ENCODE data around the gene NRXN3.
A peak's percentile ranks its signal among the peaks of the same experiment; 100 is the strongest.
"Not testable (repeated sequence)": the region's sequence is repeated elsewhere in the genome, so short reads cannot be mapped to it uniquely, and the experiment has no call there.

NRXN3 gene

GRCh38 chr14:78986989-78987388 lies 816.8 kb downstream of the NRXN3 start:
- no peak for DNase-seq

GRCh38 chr14:78989221-78989620 lies 819.0 kb downstream of the NRXN3 start:
- DNase-seq, result no peak

GRCh38 chr14:78992867-78993266 lies 822.7 kb downstream of the NRXN3 start:
- no peak for DNase-seq

- DNase-seq, result peak in 9 of 51 donors; percentile 0 to 14 (median 2)
Measured at GRCh38 chr14:78997811-78998210, 827.6 kb downstream of the NRXN3 start.

GRCh38 chr14:79009286-79009685 lies 839.1 kb downstream of the NRXN3 start:
- no peak for DNase-seq

GRCh38 chr14:79011091-79011919 lies 841.1 kb downstream of the NRXN3 start:
- DNase-seq, result peak in 6 of 51 donors; percentile 1 to 16 (median 3)

- no peak for DNase-seq
Measured at GRCh38 chr14:79011920-79012204, 841.7 kb downstream of the NRXN3 start.

GRCh38 chr14:79016828-79017505 lies 846.8 kb downstream of the NRXN3 start:
- DNase-seq, result no peak

- no peak for DNase-seq
Measured at GRCh38 chr14:79017561-79017960, 847.4 kb downstream of the NRXN3 start.

- no peak for DNase-seq
Measured at GRCh38 chr14:79018836-79019235, 848.7 kb downstream of the NRXN3 start.

- not testable (repeated sequence) for DNase-seq
Measured at GRCh38 chr14:79019898-79020297, 849.7 kb downstream of the NRXN3 start.

GRCh38 chr14:79021766-79022165 lies 851.6 kb downstream of the NRXN3 start:
- DNase-seq, result no peak

- DNase-seq, result no peak
Measured at GRCh38 chr14:79027138-79027537, 857.0 kb downstream of the NRXN3 start.

GRCh38 chr14:79028281-79028680 lies 858.1 kb downstream of the NRXN3 start:
- no peak for DNase-seq

- no peak for DNase-seq
Measured at GRCh38 chr14:79036441-79036840, 866.3 kb downstream of the NRXN3 start.

GRCh38 chr14:79037106-79037505 lies 866.9 kb downstream of the NRXN3 start:
- no peak for DNase-seq

- DNase-seq, result no peak
Measured at GRCh38 chr14:79037593-79037992, 867.4 kb downstream of the NRXN3 start.

GRCh38 chr14:79040790-79041189 lies 870.6 kb downstream of the NRXN3 start:
- DNase-seq, result no peak

- DNase-seq, result peak in 1 of 51 donors; percentile 3
Measured at GRCh38 chr14:79043194-79043889, 873.2 kb downstream of the NRXN3 start.

GRCh38 chr14:79044894-79045624 lies 874.9 kb downstream of the NRXN3 start:
- peak in 7 of 51 donors; percentile 0 to 53 (median 11) for DNase-seq

Data from hypothalamus (tissue), 51 donors.